HepG2 (cell line): Measurements from ENCODE around the gene APOD. TPM values are rescaled to one million over a fixed set of nuclear protein-coding genes. Genes with fewer than 3 reads are reported as not detected.
A peak's percentile ranks its signal among the peaks of the same experiment; 100 is the strongest.

Experiments used
- BCL6 ChIP-seq: IDR thresholded peaks from 2 replicates; pipeline ENCODE4 v1.6.1; 2016; ENCODE audit warnings: missing genetic modification reagents, missing compliant biosample characterization
- CHD2 ChIP-seq: IDR thresholded peaks from 2 replicates; pipeline ENCODE4 v1.6.1; 2011; ENCODE audit warnings: low read depth, low read length, improper control_type of control experiment
- DNMT3B ChIP-seq: conservative IDR thresholded peaks from 2 replicates; pipeline ENCODE4 v1.6.1; 2016; ENCODE audit warnings: missing biosample characterization, control low read depth
- E2F2 ChIP-seq: sonication (generic); formaldehyde crosslinking; IDR thresholded peaks from 2 replicates; pipeline ENCODE4 v1.4.0; 2020; ENCODE audit warnings: missing genetic modification reagents, borderline replicate concordance
- ETV6 ChIP-seq: sonication (generic); formaldehyde crosslinking; conservative IDR thresholded peaks from 2 replicates; pipeline ENCODE4 v1.4.0; 2020; ENCODE audit warnings: missing genetic modification reagents
- HES4 ChIP-seq: sonication (generic); formaldehyde crosslinking; IDR thresholded peaks from 2 replicates; pipeline ENCODE4 v1.9.0; 2021; ENCODE audit warnings: mild to moderate bottlenecking, missing genetic modification reagents, borderline replicate concordance
- JARID2 ChIP-seq: sonication (generic); formaldehyde crosslinking; IDR thresholded peaks from 2 replicates; pipeline ENCODE4 v1.8.1; 2023; ENCODE audit warnings: missing genetic modification reagents, inconsistent platforms; ENCODE audit not compliant: insufficient replicate concordance
- MBD4 ChIP-seq: IDR thresholded peaks from 2 replicates; pipeline ENCODE4 v1.6.1; 2012; ENCODE audit warnings: low read length, inconsistent platforms, borderline replicate concordance
- NFE2L2 ChIP-seq: fragments of 150-350 bp; IDR thresholded peaks from 2 replicates; pipeline ENCODE4 v1.6.1; 2014; ENCODE audit warnings: low read length
- NFIC ChIP-seq: IDR thresholded peaks from 2 replicates; pipeline ENCODE4 v1.6.1; 2012; ENCODE audit warnings: mild to moderate bottlenecking, low read length, inconsistent platforms
- POGZ ChIP-seq: sonication (generic); formaldehyde crosslinking; IDR thresholded peaks from 2 replicates; pipeline ENCODE4 v1.4.0; 2020; ENCODE audit warnings: mild to moderate bottlenecking, missing genetic modification reagents
- SNAPC2 ChIP-seq: sonication (generic); formaldehyde crosslinking; IDR thresholded peaks from 2 replicates; pipeline ENCODE4 v1.8.1; 2022; ENCODE audit warnings: mild to moderate bottlenecking, missing genetic modification reagents
- TAF15 ChIP-seq: fragments of 200-400 bp; formaldehyde crosslinking; IDR thresholded peaks from one replicate; pipeline ENCODE4 v1.6.1; 2018; ENCODE audit warnings: mild to moderate bottlenecking, low read depth, low read length; ENCODE audit not compliant: poor library complexity, severe bottlenecking
- ZFX ChIP-seq: sonication (generic); formaldehyde crosslinking; IDR thresholded peaks from 2 replicates; pipeline ENCODE4 v1.4.0; 2020; ENCODE audit warnings: mild to moderate bottlenecking, low read depth, missing genetic modification reagents, moderate library complexity
- ZNF563 ChIP-seq: sonication (generic); formaldehyde crosslinking; IDR thresholded peaks from 2 replicates; pipeline ENCODE4 v1.8.0; 2022; ENCODE audit warnings: mild to moderate bottlenecking, moderate library complexity, missing genetic modification reagents
- ZNF839 ChIP-seq: sonication (generic); formaldehyde crosslinking; IDR thresholded peaks from 2 replicates; pipeline ENCODE4 v1.4.0; 2020; ENCODE audit warnings: missing genetic modification reagents, mild to moderate bottlenecking, borderline replicate concordance
- polyA plus RNA-seq, 8 experiments: library from polyadenylated mRNA; depleted of rRNA in 3 of 8; stranded (reverse) in 7 of 8; unstranded in 1 of 8; fragments of >200 nt; fragmentation: Illumina TruSeq in 4 of 8; extraction: Trizol in 4 of 8; gene quantifications; 2 replicates each; pipeline versions ENCODE4 v1.2.1 to v1.2.3, GENCODE V29; 2011 to 2016; ENCODE audit warnings: low read depth in 4 of 8, missing spikeins in 1 of 8, mixed read lengths in 1 of 8; ENCODE audit not compliant: insufficient read depth in 1 of 8
- total RNA-seq, 5 experiments: library from RNA; depleted of rRNA; stranded (reverse); fragments of >200 nt; fragmentation: Illumina TruSeq; extraction: Trizol; gene quantifications; 2 replicates each; pipeline ENCODE4 v1.2.3, GENCODE V29; 2016; ENCODE audit warnings: low read depth in 1 of 5
- TF ChIP-seq, protein P1 (sequence below): sonication (generic); formaldehyde crosslinking; IDR thresholded peaks from 2 replicates; pipeline ENCODE4 v1.4.0; 2020; ENCODE audit warnings: missing genetic modification reagents, borderline replicate concordance
- TF ChIP-seq, protein P2 (sequence below): sonication (generic); formaldehyde crosslinking; conservative IDR thresholded peaks from 2 replicates; pipeline ENCODE4 v1.8.0; 2022; ENCODE audit warnings: low read depth, missing genetic modification reagents
- TF ChIP-seq, protein P3 (sequence below): sonication (generic); IDR thresholded peaks from 2 replicates; pipeline ENCODE4 v1.6.1; 2016; ENCODE audit warnings: low read depth, borderline replicate concordance
- TF ChIP-seq, protein P4 (sequence below): sonication (generic); formaldehyde crosslinking; IDR thresholded peaks from 2 replicates; pipeline ENCODE4 v1.5.0; 2020; ENCODE audit warnings: missing genetic modification reagents

The APOD gene
- total and polyA plus RNA-seq, 2 of the 13 experiments (the other 11 are each of a cell fraction or from before 2014, with no cell fraction given), result not detected

DNA sequence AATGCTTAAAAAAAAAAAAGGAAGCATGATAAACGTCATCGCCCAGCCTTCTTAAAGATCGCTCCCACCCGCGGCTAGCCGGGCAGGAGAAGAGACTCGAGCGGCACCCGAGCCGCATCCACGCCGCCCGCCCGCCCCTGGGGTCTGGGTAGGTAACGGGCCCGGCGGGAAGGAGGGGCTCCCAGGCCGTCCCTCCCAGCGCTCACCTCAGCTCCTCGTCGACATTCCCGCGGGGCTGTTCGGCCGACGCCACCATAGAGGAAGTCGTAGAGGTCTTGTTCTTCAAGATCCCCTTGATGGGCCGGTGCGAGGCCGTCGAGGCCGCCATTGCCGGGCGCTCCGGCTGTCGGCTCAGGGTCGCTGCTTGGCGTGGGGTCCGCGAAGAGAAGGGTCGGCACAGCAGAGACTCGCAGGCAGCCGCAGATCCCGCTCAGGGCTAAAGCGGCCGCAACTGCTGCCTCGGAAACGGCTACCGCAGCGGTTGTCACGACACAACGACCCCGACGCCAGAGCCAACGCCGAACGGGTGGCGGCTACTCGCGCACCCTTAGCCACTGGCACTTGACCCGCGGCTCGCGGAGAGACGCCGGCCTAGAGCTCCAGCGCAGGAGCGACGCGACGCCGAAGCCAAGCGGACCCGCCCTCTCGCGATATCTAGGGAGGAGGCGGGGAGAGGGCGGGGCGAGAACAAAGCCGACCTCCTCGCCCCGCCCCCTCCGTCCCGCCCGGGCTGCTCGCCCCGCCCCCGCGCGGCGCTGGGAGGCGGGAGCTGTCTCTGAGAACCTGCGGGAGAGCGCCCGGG, 40.8 kb downstream of the APOD start, which contains the start of gene PPP1R2 (continued):
- TF ChIP-seq E2F2 (CRISPR knock-in tag) (no peak), TAF15 (no peak), DNMT3B (CRISPR knock-in tag) (no peak), ETV6 (no peak), ZNF563 (CRISPR knock-in tag) (0 out of 2 replicates have a peak, but pooled peaks have one; percentile 72), SNAPC2 (CRISPR knock-in tag) (no peak), ZNF839 (CRISPR knock-in tag) (no peak), HES4 (CRISPR knock-in tag) (peak; percentile 81; the same call in 1 of the 2 replicates), ZFX (CRISPR knock-in tag) (peak; percentile 90), NFIC (no peak), MBD4 (no peak), NFE2L2 (no peak), BCL6 (CRISPR knock-in tag) (peak; percentile 14; the same call in 1 of the 2 replicates), POGZ (CRISPR knock-in tag) (no peak; the same call in 1 of the 2 replicates), CHD2 (peak; percentile 95), JARID2 (CRISPR knock-in tag) (peak; percentile 32)
- TF ChIP-seq, protein P1, sequence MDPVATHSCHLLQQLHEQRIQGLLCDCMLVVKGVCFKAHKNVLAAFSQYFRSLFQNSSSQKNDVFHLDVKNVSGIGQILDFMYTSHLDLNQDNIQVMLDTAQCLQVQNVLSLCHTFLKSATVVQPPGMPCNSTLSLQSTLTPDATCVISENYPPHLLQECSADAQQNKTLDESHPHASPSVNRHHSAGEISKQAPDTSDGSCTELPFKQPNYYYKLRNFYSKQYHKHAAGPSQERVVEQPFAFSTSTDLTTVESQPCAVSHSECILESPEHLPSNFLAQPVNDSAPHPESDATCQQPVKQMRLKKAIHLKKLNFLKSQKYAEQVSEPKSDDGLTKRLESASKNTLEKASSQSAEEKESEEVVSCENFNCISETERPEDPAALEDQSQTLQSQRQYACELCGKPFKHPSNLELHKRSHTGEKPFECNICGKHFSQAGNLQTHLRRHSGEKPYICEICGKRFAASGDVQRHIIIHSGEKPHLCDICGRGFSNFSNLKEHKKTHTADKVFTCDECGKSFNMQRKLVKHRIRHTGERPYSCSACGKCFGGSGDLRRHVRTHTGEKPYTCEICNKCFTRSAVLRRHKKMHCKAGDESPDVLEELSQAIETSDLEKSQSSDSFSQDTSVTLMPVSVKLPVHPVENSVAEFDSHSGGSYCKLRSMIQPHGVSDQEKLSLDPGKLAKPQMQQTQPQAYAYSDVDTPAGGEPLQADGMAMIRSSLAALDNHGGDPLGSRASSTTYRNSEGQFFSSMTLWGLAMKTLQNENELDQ (CRISPR knock-in tag), result no peak
- TF ChIP-seq, protein P2, sequence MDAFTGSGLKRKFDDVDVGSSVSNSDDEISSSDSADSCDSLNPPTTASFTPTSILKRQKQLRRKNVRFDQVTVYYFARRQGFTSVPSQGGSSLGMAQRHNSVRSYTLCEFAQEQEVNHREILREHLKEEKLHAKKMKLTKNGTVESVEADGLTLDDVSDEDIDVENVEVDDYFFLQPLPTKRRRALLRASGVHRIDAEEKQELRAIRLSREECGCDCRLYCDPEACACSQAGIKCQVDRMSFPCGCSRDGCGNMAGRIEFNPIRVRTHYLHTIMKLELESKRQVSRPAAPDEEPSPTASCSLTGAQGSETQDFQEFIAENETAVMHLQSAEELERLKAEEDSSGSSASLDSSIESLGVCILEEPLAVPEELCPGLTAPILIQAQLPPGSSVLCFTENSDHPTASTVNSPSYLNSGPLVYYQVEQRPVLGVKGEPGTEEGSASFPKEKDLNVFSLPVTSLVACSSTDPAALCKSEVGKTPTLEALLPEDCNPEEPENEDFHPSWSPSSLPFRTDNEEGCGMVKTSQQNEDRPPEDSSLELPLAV (CRISPR knock-in tag), result no peak
- TF ChIP-seq, protein P3, sequence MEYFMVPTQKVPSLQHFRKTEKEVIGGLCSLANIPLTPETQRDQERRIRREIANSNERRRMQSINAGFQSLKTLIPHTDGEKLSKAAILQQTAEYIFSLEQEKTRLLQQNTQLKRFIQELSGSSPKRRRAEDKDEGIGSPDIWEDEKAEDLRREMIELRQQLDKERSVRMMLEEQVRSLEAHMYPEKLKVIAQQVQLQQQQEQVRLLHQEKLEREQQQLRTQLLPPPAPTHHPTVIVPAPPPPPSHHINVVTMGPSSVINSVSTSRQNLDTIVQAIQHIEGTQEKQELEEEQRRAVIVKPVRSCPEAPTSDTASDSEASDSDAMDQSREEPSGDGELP, result no peak
- TF ChIP-seq, protein P4, sequence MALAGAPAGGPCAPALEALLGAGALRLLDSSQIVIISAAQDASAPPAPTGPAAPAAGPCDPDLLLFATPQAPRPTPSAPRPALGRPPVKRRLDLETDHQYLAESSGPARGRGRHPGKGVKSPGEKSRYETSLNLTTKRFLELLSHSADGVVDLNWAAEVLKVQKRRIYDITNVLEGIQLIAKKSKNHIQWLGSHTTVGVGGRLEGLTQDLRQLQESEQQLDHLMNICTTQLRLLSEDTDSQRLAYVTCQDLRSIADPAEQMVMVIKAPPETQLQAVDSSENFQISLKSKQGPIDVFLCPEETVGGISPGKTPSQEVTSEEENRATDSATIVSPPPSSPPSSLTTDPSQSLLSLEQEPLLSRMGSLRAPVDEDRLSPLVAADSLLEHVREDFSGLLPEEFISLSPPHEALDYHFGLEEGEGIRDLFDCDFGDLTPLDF (CRISPR knock-in tag), result peak; percentile 47; the same call in 1 of the 2 replicates
